ENCODE measurements around the gene CIRBP.
"Not testable (repeated sequence)": the region's sequence is repeated elsewhere in the genome, so short reads cannot be mapped to it uniquely, and the experiment has no call there.

Gene CIRBP

GRCh38 chr19:1302533-1303239, 33.6 kb downstream of the CIRBP start:
- H3K27me3 Mint-ChIP-seq = no peaks in the 10 kb centered on the region
- H3K27ac Mint-ChIP-seq = no peak overlapping the region
- no peaks in the 10 kb centered on the region for H3K4me1 Mint-ChIP-seq (ENCODE audit: low read depth)
- no peak overlapping the region for H3K4me3 Mint-ChIP-seq
- H3K36me3 Mint-ChIP-seq (ENCODE audit: low read depth) = no peaks in the 10 kb centered on the region
- no peaks in the 10 kb centered on the region for H3K9me3 Mint-ChIP-seq

GRCh38 chr19:1304197-1304924, 35.2 kb downstream of the CIRBP start:
- Mint-ChIP-seq H3K4me3 (no peak overlapping the region), H3K27ac (no peak overlapping the region), H3K9me3 (no peaks in the 10 kb centered on the region), H3K36me3 (ENCODE audit: low read depth) (no peaks in the 10 kb centered on the region), H3K4me1 (ENCODE audit: low read depth) (no peaks in the 10 kb centered on the region), H3K27me3 (no peaks in the 10 kb centered on the region)

GRCh38 chr19:1305354-1305753, 36.2 kb downstream of the CIRBP start:
- H3K4me3 Mint-ChIP-seq; H3K4me1 Mint-ChIP-seq (ENCODE audit: low read depth); H3K9me3 Mint-ChIP-seq; H3K36me3 Mint-ChIP-seq (ENCODE audit: low read depth); H3K27me3 Mint-ChIP-seq; H3K27ac Mint-ChIP-seq: not testable (repeated sequence)

GRCh38 chr19:1307320-1307719, 38.2 kb downstream of the CIRBP start:
- Mint-ChIP-seq H3K9me3 (no peaks in the 10 kb centered on the region), H3K27me3 (no peaks in the 10 kb centered on the region), H3K27ac (no peak overlapping the region), H3K36me3 (ENCODE audit: low read depth) (no peaks in the 10 kb centered on the region), H3K4me3 (no peak overlapping the region), H3K4me1 (ENCODE audit: low read depth) (no peaks in the 10 kb centered on the region)

- Mint-ChIP-seq H3K36me3 (ENCODE audit: low read depth) (no peaks in the 10 kb centered on the region), H3K9me3 (no peaks in the 10 kb centered on the region), H3K4me1 (ENCODE audit: low read depth) (no peaks in the 10 kb centered on the region), H3K4me3 (no peak overlapping the region), H3K27ac (no peak overlapping the region), H3K27me3 (no peaks in the 10 kb centered on the region)
Measured at GRCh38 chr19:1307755-1308303, 38.7 kb downstream of the CIRBP start.

- Mint-ChIP-seq H3K4me3 (no peak overlapping the region), H3K27me3 (no peaks in the 10 kb centered on the region), H3K9me3 (no peaks in the 10 kb centered on the region), H3K4me1 (ENCODE audit: low read depth) (no peaks in the 10 kb centered on the region), H3K27ac (no peak overlapping the region), H3K36me3 (ENCODE audit: low read depth) (no peaks in the 10 kb centered on the region)
Measured at GRCh38 chr19:1308718-1309117, 39.6 kb downstream of the CIRBP start.

- H3K4me1 Mint-ChIP-seq (ENCODE audit: low read depth) = no peaks in the 10 kb centered on the region
- H3K27me3 Mint-ChIP-seq = no peaks in the 10 kb centered on the region
- no peak overlapping the region for H3K27ac Mint-ChIP-seq
- no peaks in the 10 kb centered on the region for H3K9me3 Mint-ChIP-seq
- H3K36me3 Mint-ChIP-seq (ENCODE audit: low read depth) = no peaks in the 10 kb centered on the region
- H3K4me3 Mint-ChIP-seq = no peak overlapping the region
Measured at GRCh38 chr19:1309977-1310852, 41.1 kb downstream of the CIRBP start.

GRCh38 chr19:1310853-1311180, 41.7 kb downstream of the CIRBP start:
- no peaks in the 10 kb centered on the region for H3K4me1 Mint-ChIP-seq (ENCODE audit: low read depth)
- H3K36me3 Mint-ChIP-seq (ENCODE audit: low read depth) = no peaks in the 10 kb centered on the region
- no peak overlapping the region for H3K4me3 Mint-ChIP-seq

GRCh38 chr19:1311543-1312091, 42.5 kb downstream of the CIRBP start:
- Mint-ChIP-seq H3K4me1 (ENCODE audit: low read depth) (no peaks in the 10 kb centered on the region), H3K27ac (no peak overlapping the region), H3K36me3 (ENCODE audit: low read depth) (no peaks in the 10 kb centered on the region), H3K4me3 (no peak overlapping the region), H3K27me3 (no peaks in the 10 kb centered on the region), H3K9me3 (no peaks in the 10 kb centered on the region)

More at GRCh38 chr19:1310853-1311180, 41.7 kb downstream of the CIRBP start:
- H3K27ac Mint-ChIP-seq = no peak overlapping the region
- no peaks in the 10 kb centered on the region for H3K27me3 Mint-ChIP-seq
- H3K9me3 Mint-ChIP-seq = no peaks in the 10 kb centered on the region

- H3K9me3 Mint-ChIP-seq = no peaks in the 10 kb centered on the region
- H3K36me3 Mint-ChIP-seq (ENCODE audit: low read depth) = no peaks in the 10 kb centered on the region
- H3K4me1 Mint-ChIP-seq (ENCODE audit: low read depth) = no peaks in the 10 kb centered on the region
- no peak overlapping the region for H3K27ac Mint-ChIP-seq
- no peak overlapping the region for H3K4me3 Mint-ChIP-seq
- H3K27me3 Mint-ChIP-seq = peaks cover 9% of the 10 kb centered on the region
Measured at GRCh38 chr19:1312767-1313694, 43.9 kb downstream of the CIRBP start.

- H3K27me3 Mint-ChIP-seq = peaks cover 11% of the 10 kb centered on the region
- no peak overlapping the region for H3K4me3 Mint-ChIP-seq
- H3K36me3 Mint-ChIP-seq (ENCODE audit: low read depth) = no peaks in the 10 kb centered on the region
- no peak overlapping the region for H3K27ac Mint-ChIP-seq
- H3K9me3 Mint-ChIP-seq = no peaks in the 10 kb centered on the region
- no peaks in the 10 kb centered on the region for H3K4me1 Mint-ChIP-seq (ENCODE audit: low read depth)
Measured at GRCh38 chr19:1313695-1314613, 44.8 kb downstream of the CIRBP start.

- Mint-ChIP-seq H3K36me3 (ENCODE audit: low read depth) (no peaks in the 10 kb centered on the region), H3K27ac (no peak overlapping the region), H3K9me3 (no peaks in the 10 kb centered on the region), H3K4me3 (no peak overlapping the region), H3K27me3 (peaks cover 14% of the 10 kb centered on the region), H3K4me1 (ENCODE audit: low read depth) (no peaks in the 10 kb centered on the region)
Measured at GRCh38 chr19:1315470-1316166, 46.5 kb downstream of the CIRBP start.

- Mint-ChIP-seq H3K4me3 (no peak overlapping the region), H3K27ac (no peak overlapping the region), H3K36me3 (ENCODE audit: low read depth) (no peaks in the 10 kb centered on the region), H3K4me1 (ENCODE audit: low read depth) (no peaks in the 10 kb centered on the region), H3K27me3 (peaks cover 18% of the 10 kb centered on the region), H3K9me3 (no peaks in the 10 kb centered on the region)
Measured at GRCh38 chr19:1316466-1316865, 47.3 kb downstream of the CIRBP start.

Data from stimulated activated naive CD8-positive, alpha-beta T cell treated with anti-CD3 and anti-CD28 coated beads, Interleukin-15, Interleukin-2, amounts not matched to agents 100 ng/mL and 50 ng/mL, for 24 hours (primary cell).